ENCODE measurements around the gene CDHR5. TPM values are rescaled to one million over a fixed set of nuclear protein-coding genes. Genes with fewer than 3 reads are reported as not detected.

The CDHR5 gene
- total RNA-seq, 1 experiment from 2014 or later: not detected

DNA sequence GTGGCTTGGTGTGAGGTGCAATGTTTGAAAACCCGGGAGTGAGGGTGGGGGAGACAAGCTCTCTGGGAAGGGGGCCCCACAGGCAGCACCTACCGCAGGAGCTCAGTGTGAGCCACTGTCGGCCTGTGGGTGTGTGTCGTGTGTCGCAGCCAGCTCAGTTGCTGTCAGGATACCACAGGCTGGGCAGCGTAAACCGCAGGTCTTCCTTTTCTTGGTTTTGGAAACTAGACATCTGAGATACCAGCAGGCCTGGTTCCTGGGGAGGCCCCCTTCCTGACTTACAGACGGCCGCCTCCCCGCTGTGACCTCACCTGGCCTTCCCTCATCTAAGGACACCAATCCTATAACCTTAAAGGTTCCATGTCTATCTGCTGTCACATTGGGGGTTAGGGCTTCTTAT is 28.4 kb downstream of the CDHR5 start:
- Histone ChIP-seq H3K4me3 (ENCODE audit: low read depth, low read length, poor library complexity, severe bottlenecking) (no peak overlapping the region), H3K9me3 (ENCODE audit: low read depth, low read length, poor library complexity, severe bottlenecking) (no peaks in the 10 kb centered on the region), H3K27ac (ENCODE audit: low read depth, low read length, poor library complexity, severe bottlenecking) (no peak overlapping the region), H3K27me3 (replicated peaks; ENCODE audit: insufficient read depth, low read depth, low read length, poor library complexity) (no peaks in the 10 kb centered on the region), H3K36me3 (ENCODE audit: insufficient read depth, low read length, poor library complexity, severe bottlenecking) (peaks cover 49% of the 10 kb centered on the region), H3K4me1 (ENCODE audit: insufficient read depth, low read length, poor library complexity, severe bottlenecking) (no peaks in the 10 kb centered on the region)
- ChIA-PET POLR2A (ENCODE audit: low non-redundant PET) (no interaction called here), CTCF (no interaction called here)
- BruUV-seq (replicated peaks): no TSS peak
- intact Hi-C loops (cut with micrococcal nuclease; ENCODE audit: unreplicated experiment): no loop called here
- no peak for DNase-seq (ENCODE audit: low spot score)
- TF ChIP-seq, protein P1, sequence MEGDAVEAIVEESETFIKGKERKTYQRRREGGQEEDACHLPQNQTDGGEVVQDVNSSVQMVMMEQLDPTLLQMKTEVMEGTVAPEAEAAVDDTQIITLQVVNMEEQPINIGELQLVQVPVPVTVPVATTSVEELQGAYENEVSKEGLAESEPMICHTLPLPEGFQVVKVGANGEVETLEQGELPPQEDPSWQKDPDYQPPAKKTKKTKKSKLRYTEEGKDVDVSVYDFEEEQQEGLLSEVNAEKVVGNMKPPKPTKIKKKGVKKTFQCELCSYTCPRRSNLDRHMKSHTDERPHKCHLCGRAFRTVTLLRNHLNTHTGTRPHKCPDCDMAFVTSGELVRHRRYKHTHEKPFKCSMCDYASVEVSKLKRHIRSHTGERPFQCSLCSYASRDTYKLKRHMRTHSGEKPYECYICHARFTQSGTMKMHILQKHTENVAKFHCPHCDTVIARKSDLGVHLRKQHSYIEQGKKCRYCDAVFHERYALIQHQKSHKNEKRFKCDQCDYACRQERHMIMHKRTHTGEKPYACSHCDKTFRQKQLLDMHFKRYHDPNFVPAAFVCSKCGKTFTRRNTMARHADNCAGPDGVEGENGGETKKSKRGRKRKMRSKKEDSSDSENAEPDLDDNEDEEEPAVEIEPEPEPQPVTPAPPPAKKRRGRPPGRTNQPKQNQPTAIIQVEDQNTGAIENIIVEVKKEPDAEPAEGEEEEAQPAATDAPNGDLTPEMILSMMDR (conservative IDR thresholded peaks at IDR 0.05; ENCODE audit: low read depth, low read length): no peak
- TF ChIP-seq EZH2 (IDR thresholded peaks at IDR 0.05; ENCODE audit: borderline replicate concordance, low read depth, low read length, poor library complexity, severe bottlenecking): no peak

DNA sequence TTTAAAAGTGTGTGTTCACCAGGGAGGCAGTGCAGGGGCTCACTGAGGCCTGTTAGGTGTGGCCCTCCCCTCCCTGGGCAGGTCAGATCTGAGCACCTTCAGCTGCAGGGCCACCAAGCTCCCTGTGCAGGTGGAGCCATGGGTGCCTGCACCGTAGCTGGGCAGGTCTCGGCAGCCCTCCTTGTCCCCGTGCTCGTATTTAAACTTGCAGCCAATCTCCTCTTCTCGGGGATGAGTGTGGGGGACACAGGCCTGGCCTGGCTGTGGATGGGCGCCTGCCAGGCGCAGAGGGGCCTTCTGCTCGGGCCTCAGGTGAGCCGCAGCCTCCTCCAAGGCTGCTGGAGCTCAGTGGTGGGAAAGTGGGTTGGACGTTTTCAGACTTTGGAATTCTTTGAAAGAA is 29.4 kb downstream of the CDHR5 start:
- Histone ChIP-seq H3K4me1 (ENCODE audit: insufficient read depth, low read length, poor library complexity, severe bottlenecking) (no peaks in the 10 kb centered on the region), H3K36me3 (ENCODE audit: insufficient read depth, low read length, poor library complexity, severe bottlenecking) (peaks cover 53% of the 10 kb centered on the region), H3K9me3 (ENCODE audit: low read depth, low read length, poor library complexity, severe bottlenecking) (no peaks in the 10 kb centered on the region), H3K27ac (ENCODE audit: low read depth, low read length, poor library complexity, severe bottlenecking) (no peak overlapping the region), H3K4me3 (ENCODE audit: low read depth, low read length, poor library complexity, severe bottlenecking) (no peak overlapping the region), H3K27me3 (replicated peaks; ENCODE audit: insufficient read depth, low read depth, low read length, poor library complexity) (no peaks in the 10 kb centered on the region)
- ChIA-PET POLR2A (ENCODE audit: low non-redundant PET) (interaction anchor here (0.6 kb wide), 1 partner anchor 13 kb away, joined by 3 read pairs; no protein-coding TSS in a partner anchor), CTCF (no interaction called here)
- TF ChIP-seq, protein P1 (conservative IDR thresholded peaks at IDR 0.05; ENCODE audit: low read depth, low read length): no peak
- TF ChIP-seq EZH2 (IDR thresholded peaks at IDR 0.05; ENCODE audit: borderline replicate concordance, low read depth, low read length, poor library complexity, severe bottlenecking): no peak
- intact Hi-C loops (cut with micrococcal nuclease; ENCODE audit: unreplicated experiment): no loop called here
- no TSS peak for BruUV-seq (replicated peaks)
- DNase-seq (ENCODE audit: low spot score): no peak

DNA sequence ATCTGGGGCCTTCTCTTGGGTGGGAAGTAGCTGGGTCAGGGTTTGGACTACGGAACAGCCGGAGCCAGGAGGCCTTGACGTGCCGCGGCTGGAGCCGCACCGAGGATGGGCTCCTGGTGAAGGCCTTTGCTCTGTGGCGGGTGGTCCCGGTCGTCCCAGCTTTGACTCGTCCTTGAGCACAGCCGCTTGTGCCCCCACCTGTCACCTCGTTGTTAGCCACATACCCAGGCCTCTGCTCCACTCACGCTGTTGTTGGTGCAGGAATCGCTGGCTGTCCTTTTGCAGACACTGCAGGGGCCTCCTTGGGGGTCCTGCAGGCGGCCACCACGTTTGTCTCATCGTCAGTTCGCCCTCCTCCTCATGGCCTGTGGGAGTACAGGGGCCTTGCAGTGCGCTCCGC is 31.4 kb downstream of the CDHR5 start:
- Histone ChIP-seq H3K27me3 (replicated peaks; ENCODE audit: insufficient read depth, low read depth, low read length, poor library complexity) (no peaks in the 10 kb centered on the region), H3K36me3 (ENCODE audit: insufficient read depth, low read length, poor library complexity, severe bottlenecking) (peaks cover 53% of the 10 kb centered on the region), H3K27ac (ENCODE audit: low read depth, low read length, poor library complexity, severe bottlenecking) (no peak overlapping the region), H3K4me1 (ENCODE audit: insufficient read depth, low read length, poor library complexity, severe bottlenecking) (no peaks in the 10 kb centered on the region), H3K9me3 (ENCODE audit: low read depth, low read length, poor library complexity, severe bottlenecking) (no peaks in the 10 kb centered on the region), H3K4me3 (ENCODE audit: low read depth, low read length, poor library complexity, severe bottlenecking) (no peak overlapping the region)
- DNase-seq (ENCODE audit: low spot score): no peak
- no TSS peak for BruUV-seq (replicated peaks)
- ChIA-PET CTCF (no interaction called here), POLR2A (ENCODE audit: low non-redundant PET) (no interaction called here)
- no peak for TF ChIP-seq EZH2 (IDR thresholded peaks at IDR 0.05; ENCODE audit: borderline replicate concordance, low read depth, low read length, poor library complexity, severe bottlenecking)
- TF ChIP-seq, protein P1 (conservative IDR thresholded peaks at IDR 0.05; ENCODE audit: low read depth, low read length): no peak
- intact Hi-C loops (cut with micrococcal nuclease; ENCODE audit: unreplicated experiment): no loop called here
